ENCODE measurements around the gene STK32B.

- TF ChIP-seq CTCF (IDR thresholded peaks at IDR 0.05) (no peak), POLR2A (IDR thresholded peaks at IDR 0.05) (no peak)
Observed at GRCh38 chr4:5368426-5368825, 317.1 kb downstream of the STK32B start.
